ENCODE results near the gene CUX1.

DNA sequence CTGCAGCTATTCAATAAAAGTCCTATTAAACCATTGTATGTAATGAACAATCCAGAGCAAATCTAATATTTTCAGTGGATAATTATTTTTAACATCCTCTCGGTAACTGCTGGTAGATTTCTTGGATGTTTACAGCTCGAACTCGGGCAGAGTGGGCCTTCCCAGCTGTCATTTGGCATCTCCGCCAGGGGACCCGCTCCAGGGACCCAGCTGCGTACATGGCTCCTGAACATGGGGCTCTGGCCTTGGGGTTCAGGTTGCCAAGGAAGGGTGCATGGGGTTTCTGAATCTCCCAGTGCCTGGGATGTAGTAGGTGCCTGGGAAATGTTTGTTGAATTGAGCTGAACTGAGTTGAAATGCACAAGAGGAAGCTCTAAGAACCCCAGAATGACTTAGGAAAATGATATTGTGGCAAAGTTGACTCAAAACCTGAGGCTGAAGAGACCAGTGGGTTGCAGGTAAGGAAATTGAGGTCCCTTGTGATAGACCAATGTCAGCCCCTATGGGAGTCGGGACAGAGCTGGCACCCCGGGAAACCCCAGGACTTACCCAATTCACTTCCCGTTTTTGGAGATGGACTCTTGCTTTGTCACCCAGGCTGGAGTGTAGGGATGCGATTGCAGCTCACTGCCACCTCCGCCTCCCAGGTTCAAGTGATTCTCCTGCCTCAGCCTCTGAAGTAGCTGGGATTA lies 228.4 kb downstream of the CUX1 start:
- TF ChIP-seq PAX5 (IDR thresholded peaks at IDR 0.05; ENCODE audit: insufficient read depth, low read length, severe bottlenecking) (no peak), POLR2A (IDR thresholded peaks at IDR 0.05; ENCODE audit: low read depth, low read length) (no peak)

Data from GM12891 (cell line).